GM21515 (cell line): ENCODE data around the gene AK2.
A peak's percentile ranks its signal among the peaks of the same experiment; 100 is the strongest.
"Not testable (repeated sequence)": the region's sequence is repeated elsewhere in the genome, so short reads cannot be mapped to it uniquely, and the experiment has no call there.

Experiments used
- ATAC-seq: cut with Tn5 transposase; IDR thresholded peaks from one replicate; pipeline ENCODE4 v1.9.1; 2021; ENCODE audit not compliant: unreplicated experiment

AK2 gene

GRCh38 chr1:33002006-33002405, 34.7 kb downstream of the AK2 start:
- ATAC-seq, result no peak

GRCh38 chr1:33001282-33001681, 35.4 kb downstream of the AK2 start:
- ATAC-seq, result no peak

- ATAC-seq, result no peak
Measured at GRCh38 chr1:33000427-33001026, 36.2 kb downstream of the AK2 start.

- ATAC-seq, result no peak
Measured at GRCh38 chr1:32998997-32999396, 37.7 kb downstream of the AK2 start.

GRCh38 chr1:32998064-32998463, 38.6 kb downstream of the AK2 start:
- ATAC-seq, result no peak

- ATAC-seq, result no peak
Measured at GRCh38 chr1:32997381-32997891, 39.2 kb downstream of the AK2 start.

GRCh38 chr1:32993324-32993636, 43.4 kb downstream of the AK2 start:
- ATAC-seq, result not testable (repeated sequence)

- ATAC-seq, result peak; percentile 77
Measured at GRCh38 chr1:32992489-32993323, 44.0 kb downstream of the AK2 start.

GRCh38 chr1:32991819-32992488, 44.7 kb downstream of the AK2 start:
- peak; percentile 30 for ATAC-seq

- ATAC-seq, result no peak
Measured at GRCh38 chr1:32991386-32991785, 45.3 kb downstream of the AK2 start.

GRCh38 chr1:32990887-32991286, 45.8 kb downstream of the AK2 start:
- ATAC-seq, result no peak

GRCh38 chr1:32989160-32990050, 47.3 kb downstream of the AK2 start:
- no peak for ATAC-seq

- no peak for ATAC-seq
Measured at GRCh38 chr1:32988665-32989064, 48.0 kb downstream of the AK2 start.

- no peak for ATAC-seq
Measured at GRCh38 chr1:32985226-32985625, 51.5 kb downstream of the AK2 start.

- no peak for ATAC-seq
Measured at GRCh38 chr1:32984455-32985171, 52.1 kb downstream of the AK2 start.

GRCh38 chr1:32984090-32984454, 52.6 kb downstream of the AK2 start:
- no peak for ATAC-seq

GRCh38 chr1:32983020-32983419, 53.7 kb downstream of the AK2 start:
- ATAC-seq, result no peak

- ATAC-seq, result peak; percentile 88
Measured at GRCh38 chr1:32981003-32981901, 55.4 kb downstream of the AK2 start.

- no peak for ATAC-seq
Measured at GRCh38 chr1:32980080-32980479, 56.6 kb downstream of the AK2 start.
